Brain microvascular endothelial cell (primary cell): ENCODE data around the gene ACTR10.

Experiments
- DNase-seq: peaks from one replicate; pipeline ENCODE4 v3.0.0-alpha.2; 2020
- H3K27ac ChIP-seq: fragments of 250-450 bp; sonication (Bioruptor Pico); 2 replicates; pipeline ENCODE4 v1.5.1; 2020; ENCODE audit warnings: mild to moderate bottlenecking, moderate library complexity
- H3K27me3 ChIP-seq: fragments of 250-450 bp; sonication (Bioruptor Pico); replicated peaks from 2 replicates; pipeline ENCODE4 v1.5.1; 2020; ENCODE audit warnings: mild to moderate bottlenecking
- H3K36me3 ChIP-seq: fragments of 250-450 bp; sonication (Bioruptor Pico); replicated peaks from 2 replicates; pipeline ENCODE4 v1.5.1; 2020; ENCODE audit warnings: mild to moderate bottlenecking
- H3K4me3 ChIP-seq: 2 replicates; pipeline ENCODE4 v1.5.1; 2011; ENCODE audit warnings: low read depth, mild to moderate bottlenecking, control low read depth, low read length, moderate library complexity
- in situ Hi-C: cut with HindIII; loops from 2 replicates; pipeline ENCODE4 v1.10.0; 2017; ENCODE audit warnings: low sequenced_read_pairs, low pct_ligation_motif_present
- TF ChIP-seq, protein P1 (sequence below): IDR thresholded peaks from 2 replicates; pipeline ENCODE4 v1.5.1; 2011; ENCODE audit warnings: low read depth, mild to moderate bottlenecking, moderate library complexity, low read length, control low read depth, inconsistent platforms; ENCODE audit errors: missing control alignments

Gene ACTR10

DNA sequence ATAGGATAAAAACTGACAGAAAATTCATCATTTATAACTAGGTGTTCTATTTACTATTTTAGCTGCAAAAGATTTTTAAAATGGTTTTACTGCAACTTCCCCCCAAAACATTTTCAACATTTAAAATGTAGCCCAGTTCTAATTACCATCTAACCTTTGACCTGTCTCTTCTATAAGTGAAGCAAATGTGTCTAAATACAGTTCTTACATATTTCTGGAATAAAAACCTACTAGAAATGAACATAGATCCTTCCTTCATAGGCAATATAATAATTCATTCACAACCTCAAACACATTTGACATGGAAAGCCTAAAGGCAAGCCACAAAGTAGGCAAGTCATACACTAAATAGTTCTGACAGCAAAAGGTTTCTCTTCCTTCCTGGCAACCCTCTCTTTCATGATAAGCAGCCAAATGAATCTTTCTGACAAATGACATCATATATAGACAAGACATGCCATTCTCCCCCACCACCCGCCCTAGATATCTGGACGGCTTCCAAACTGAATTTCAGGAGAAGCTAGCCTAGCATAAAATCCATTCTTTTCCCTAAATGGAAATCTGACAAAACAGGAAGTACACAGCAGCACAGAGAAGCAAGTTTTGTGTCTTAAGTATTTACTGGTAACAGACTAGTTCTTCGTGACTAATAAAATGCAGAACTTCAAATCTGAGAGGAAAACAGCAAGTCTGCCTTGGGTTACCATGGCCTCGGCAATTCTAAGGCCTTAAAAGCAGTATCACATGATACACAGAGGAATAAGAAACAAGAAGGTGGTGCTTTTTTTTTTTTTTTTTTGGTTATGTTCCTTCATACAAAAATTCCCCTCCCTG lies 81.2 kb downstream of the ACTR10 start:
- peaks cover 21% of the 10 kb centered on the region for H3K36me3 ChIP-seq
- no peak overlapping the region for H3K4me3 ChIP-seq
- in situ Hi-C loops = no loop called here

DNA sequence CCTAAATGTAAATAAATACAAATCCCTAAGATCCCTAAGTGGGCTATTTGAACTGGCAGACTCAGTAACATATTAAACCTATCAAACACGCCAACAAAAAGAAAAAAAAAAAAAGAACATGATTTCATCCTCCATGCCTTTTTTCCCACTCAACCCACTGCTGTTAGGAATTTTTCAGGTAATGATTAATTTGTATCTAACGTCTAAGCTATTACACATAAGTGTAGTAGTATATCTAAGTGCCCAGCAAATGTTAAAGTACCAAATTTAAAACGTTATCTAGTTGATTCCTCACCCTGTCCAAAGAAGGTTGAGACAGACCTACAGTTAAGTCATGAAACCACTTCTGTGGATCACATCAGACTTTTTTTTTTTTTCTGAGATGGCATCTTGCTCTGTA lies 82.0 kb downstream of the ACTR10 start:
- in situ Hi-C loops = no loop called here
- H3K36me3 ChIP-seq = peaks cover 25% of the 10 kb centered on the region
- TF ChIP-seq, protein P1, sequence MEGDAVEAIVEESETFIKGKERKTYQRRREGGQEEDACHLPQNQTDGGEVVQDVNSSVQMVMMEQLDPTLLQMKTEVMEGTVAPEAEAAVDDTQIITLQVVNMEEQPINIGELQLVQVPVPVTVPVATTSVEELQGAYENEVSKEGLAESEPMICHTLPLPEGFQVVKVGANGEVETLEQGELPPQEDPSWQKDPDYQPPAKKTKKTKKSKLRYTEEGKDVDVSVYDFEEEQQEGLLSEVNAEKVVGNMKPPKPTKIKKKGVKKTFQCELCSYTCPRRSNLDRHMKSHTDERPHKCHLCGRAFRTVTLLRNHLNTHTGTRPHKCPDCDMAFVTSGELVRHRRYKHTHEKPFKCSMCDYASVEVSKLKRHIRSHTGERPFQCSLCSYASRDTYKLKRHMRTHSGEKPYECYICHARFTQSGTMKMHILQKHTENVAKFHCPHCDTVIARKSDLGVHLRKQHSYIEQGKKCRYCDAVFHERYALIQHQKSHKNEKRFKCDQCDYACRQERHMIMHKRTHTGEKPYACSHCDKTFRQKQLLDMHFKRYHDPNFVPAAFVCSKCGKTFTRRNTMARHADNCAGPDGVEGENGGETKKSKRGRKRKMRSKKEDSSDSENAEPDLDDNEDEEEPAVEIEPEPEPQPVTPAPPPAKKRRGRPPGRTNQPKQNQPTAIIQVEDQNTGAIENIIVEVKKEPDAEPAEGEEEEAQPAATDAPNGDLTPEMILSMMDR = no peak
- H3K4me3 ChIP-seq = no peak overlapping the region
- H3K27ac ChIP-seq = peak overlapping the region; percentile 79
- DNase-seq = no peak
- no peaks in the 10 kb centered on the region for H3K27me3 ChIP-seq

More for the DNA sequence above, 81.2 kb downstream of the ACTR10 start:
- TF ChIP-seq, protein P1 = no peak
- peak overlapping the region; percentile 79 for H3K27ac ChIP-seq
- no peaks in the 10 kb centered on the region for H3K27me3 ChIP-seq
- peak; percentile 93 for DNase-seq

DNA sequence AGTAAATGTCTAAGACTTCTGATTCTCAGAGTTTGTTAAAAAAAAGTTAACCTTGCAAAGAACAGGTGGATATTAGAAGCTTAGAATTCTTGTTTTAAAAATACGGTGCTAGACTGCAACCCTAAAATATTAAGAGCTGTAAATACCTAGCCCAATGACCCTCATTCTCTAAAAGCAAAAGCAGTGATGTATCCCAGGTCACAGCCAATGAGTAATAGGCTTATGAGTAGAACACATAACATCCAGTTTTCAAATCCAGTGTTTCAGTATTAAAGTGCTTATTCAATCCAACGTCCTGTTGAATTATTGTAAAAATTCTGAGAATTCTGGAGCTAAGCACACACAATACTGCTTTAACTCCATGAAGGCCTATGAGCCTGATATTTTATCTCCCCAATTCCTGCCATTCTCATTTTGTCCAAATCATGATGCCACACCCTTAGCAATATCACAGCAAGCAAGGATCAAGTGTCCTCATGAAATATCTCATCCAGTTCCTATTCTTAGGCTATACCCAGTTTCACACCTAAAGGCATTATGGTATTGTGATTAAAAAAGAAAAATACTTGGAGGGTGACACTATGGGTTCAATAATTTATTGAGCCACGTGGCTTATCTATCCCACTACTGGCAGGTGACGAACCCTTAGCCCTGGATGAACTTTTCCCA lies 83.1 kb downstream of the ACTR10 start:
- peaks cover 21% of the 10 kb centered on the region for H3K36me3 ChIP-seq
- no peak overlapping the region for H3K4me3 ChIP-seq
- in situ Hi-C loops = no loop called here
- no peak for DNase-seq
- H3K27ac ChIP-seq = no peak overlapping the region
- H3K27me3 ChIP-seq = no peaks in the 10 kb centered on the region
- TF ChIP-seq, protein P1 = no peak

DNA sequence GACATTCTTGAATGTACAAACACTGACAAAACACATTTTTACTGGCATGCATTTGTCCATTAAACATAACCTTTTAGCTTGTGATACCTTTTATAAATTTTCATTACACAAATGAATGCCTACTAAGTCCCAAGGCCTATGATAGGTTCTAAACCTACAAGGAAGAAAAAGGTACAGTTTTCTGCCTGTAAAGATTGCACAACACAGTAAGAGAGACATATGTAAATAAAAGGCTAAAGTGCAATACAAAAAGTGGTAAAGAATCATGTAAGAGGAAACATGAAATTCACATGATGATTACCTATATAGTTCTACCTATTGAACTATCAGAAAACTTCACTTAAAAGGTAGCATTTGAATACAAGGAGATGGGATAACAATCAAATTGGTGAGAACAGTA lies 83.8 kb downstream of the ACTR10 start:
- Histone ChIP-seq H3K27me3 (no peaks in the 10 kb centered on the region), H3K4me3 (no peak overlapping the region), H3K27ac (no peak overlapping the region), H3K36me3 (peaks cover 26% of the 10 kb centered on the region)
- in situ Hi-C loops = no loop called here
- no peak for DNase-seq
- TF ChIP-seq, protein P1 = no peak

DNA sequence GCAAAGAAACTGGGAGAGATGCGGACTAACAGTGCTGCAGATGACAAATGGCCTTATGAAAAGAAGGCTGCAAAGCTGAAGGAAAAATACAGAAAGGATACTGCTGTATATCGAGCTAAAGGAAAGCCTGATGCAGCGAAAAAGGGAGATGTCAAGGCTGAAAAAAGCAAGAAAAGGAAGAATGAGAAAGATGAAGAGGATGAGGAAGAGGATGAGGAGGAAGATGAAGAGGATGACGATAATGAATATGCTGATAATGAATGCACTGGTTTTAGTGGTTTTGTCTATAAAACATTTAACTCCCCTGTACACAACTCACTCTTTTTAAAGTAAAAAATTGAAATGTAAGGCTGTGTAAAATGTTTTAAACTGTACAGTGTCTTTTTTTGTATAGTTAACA lies 85.2 kb downstream of the ACTR10 start:
- Histone ChIP-seq H3K4me3 (no peak overlapping the region), H3K27ac (no peak overlapping the region), H3K27me3 (no peaks in the 10 kb centered on the region), H3K36me3 (peaks cover 33% of the 10 kb centered on the region)
- in situ Hi-C loops = no loop called here
- no peak for DNase-seq
- TF ChIP-seq, protein P1 = no peak
